K562 (cell line): Measurements from ENCODE around the gene KBTBD2. TPM values are rescaled to one million over a fixed set of nuclear protein-coding genes. Genes with fewer than 3 reads are reported as not detected.

Experiments used
- BRF2 ChIP-seq: IDR thresholded peaks from 3 replicates; pipeline ENCODE4 v1.6.1; 2011; ENCODE audit warnings: borderline replicate concordance, mild to moderate bottlenecking; ENCODE audit not compliant: insufficient read length, insufficient read depth
- CEBPG ChIP-seq, 3 experiments: fragments of 200-800 bp in 1 of 3; sonication (Bioruptor generic) in 1 of 3; sonication (generic) in 1 of 3; formaldehyde crosslinking in 1 of 3; IDR thresholded peaks in 2 of 3; conservative IDR thresholded peaks in 1 of 3; 2 replicates each; pipeline versions ENCODE4 v1.6.1 to v1.8.0; 2016 to 2022; ENCODE audit warnings: missing compliant biosample characterization in 2 of 3, missing genetic modification characterization in 2 of 3, mild to moderate bottlenecking in 1 of 3, missing genetic modification reagents in 1 of 3
- E4F1 ChIP-seq: fragments of 250-450 bp; sonication (Bioruptor Pico); IDR thresholded peaks from 2 replicates; pipeline ENCODE4 v1.5.0; 2021; ENCODE audit warnings: mild to moderate bottlenecking, borderline replicate concordance
- ETS1 ChIP-seq: conservative IDR thresholded peaks from 2 replicates; pipeline ENCODE4 v1.6.1; 2011; ENCODE audit warnings: low read depth, mild to moderate bottlenecking, low read length; ENCODE audit not compliant: control insufficient read depth
- IRF1 ChIP-seq: sonication (generic); formaldehyde crosslinking; IDR thresholded peaks from 2 replicates; pipeline ENCODE4 v1.8.0; 2022; ENCODE audit warnings: missing genetic modification reagents, mild to moderate bottlenecking, borderline replicate concordance
- MNT ChIP-seq, 2 experiments: fragments of 450-650 bp; conservative IDR thresholded peaks; 2 replicates each; pipeline ENCODE4 v1.6.1; 2017; ENCODE audit warnings: mild to moderate bottlenecking in 2 of 2, moderate library complexity in 2 of 2
- MTF1 ChIP-seq: fragments of 250-450 bp; sonication (Bioruptor Pico); IDR thresholded peaks from 2 replicates; pipeline ENCODE4 v1.9.0; 2021; ENCODE audit warnings: moderate library complexity, mild to moderate bottlenecking, inconsistent platforms, borderline replicate concordance
- NELFE ChIP-seq: IDR thresholded peaks from 2 replicates; pipeline ENCODE4 v1.6.1; 2011; ENCODE audit warnings: mild to moderate bottlenecking; ENCODE audit not compliant: insufficient read depth, insufficient read length
- SMC3 ChIP-seq: conservative IDR thresholded peaks from 2 replicates; pipeline ENCODE4 v1.6.1; 2011; ENCODE audit warnings: low read depth, low read length, improper control_type of control experiment; ENCODE audit not compliant: insufficient read depth
- ZBED1 ChIP-seq: IDR thresholded peaks from 2 replicates; pipeline ENCODE4 v1.6.1; 2014
- ZBTB34 ChIP-seq: fragments of 250-450 bp; sonication (Bioruptor Pico); IDR thresholded peaks from 2 replicates; pipeline ENCODE4 v1.8.0; 2021; ENCODE audit warnings: mild to moderate bottlenecking, moderate library complexity
- ZNF280A ChIP-seq: fragments of 450-650 bp; IDR thresholded peaks from 2 replicates; pipeline ENCODE4 v1.6.1; 2018; ENCODE audit warnings: mild to moderate bottlenecking, low read depth; ENCODE audit not compliant: partially characterized antibody
- ZNF561 ChIP-seq: fragments of 450-650 bp; formaldehyde crosslinking; conservative IDR thresholded peaks from 2 replicates; pipeline ENCODE4 v1.4.0; 2020; ENCODE audit warnings: mild to moderate bottlenecking, moderate library complexity
- polyA plus RNA-seq, 8 experiments: library from polyadenylated mRNA; depleted of rRNA in 4 of 8; stranded (reverse) in 5 of 8; unstranded in 3 of 8; fragments of >200 nt; fragmentation: Nextera tagmentation in 2 of 8; fragmentation: Illumina TruSeq in 1 of 8; extraction: Ambion mirVana in 2 of 8; extraction: Trizol in 1 of 8; gene quantifications; 2 replicates each; pipeline versions ENCODE4 v1.2.1 to v1.2.3, GENCODE V29; 2011 to 2014; ENCODE audit warnings: inconsistent platforms in 1 of 8, missing spikeins in 1 of 8
- total RNA-seq, 7 experiments: library from RNA; depleted of rRNA in 6 of 7; stranded (reverse); fragments of >200 nt in 6 of 7; fragmentation: Illumina TruSeq in 2 of 7; extraction: Trizol in 2 of 7; gene quantifications; 2 replicates each; pipeline versions ENCODE4 v1.2.1 to v1.2.3, GENCODE V29; 2011 to 2021; ENCODE audit warnings: low replicate concordance in 1 of 7

Gene KBTBD2
- total and polyA plus RNA-seq, 9 of the 15 experiments (the other 6 are each of a cell fraction or from before 2014, with no cell fraction given), result 22.8 to 62.2 (median 30.8) TPM

GRCh38 chr7:32881074-32881982, 10.2 kb downstream of the KBTBD2 start (continued):
- TF ChIP-seq ZNF280A (no peak), E4F1 (no peak), ZBTB34 (CRISPR knock-in tag) (no peak), ZBED1 (no peak), MTF1 (CRISPR knock-in tag) (no peak), ETS1 (no peak), CEBPG (CRISPR knock-in tag; IDR thresholded peaks at IDR 0.05) (no peak), CEBPG (tag; conservative IDR thresholded peaks at IDR 0.05 in 1 of 2, IDR thresholded peaks at IDR 0.05 in 1 of 2) (peak in 1 of 2 experiments; percentile 66; a peak in 2 of 4 replicates), MNT (conservative IDR thresholded peaks at IDR 0.05) (no peak), BRF2 (no peak), IRF1 (CRISPR knock-in tag) (no peak), SMC3 (no peak), ZNF561 (CRISPR knock-in tag) (no peak), NELFE (no peak)
